Stromal cell of bone marrow (primary cell): ENCODE measurements around the gene EMILIN1.

ENCODE experiments used
- DNase-seq: peaks from one replicate; pipeline ENCODE4 v3.0.0-alpha.2; 2012; ENCODE audit warnings: low read depth

Gene EMILIN1

GRCh38 chr2:27123302-27124150, 45.1 kb downstream of the EMILIN1 start, which contains the start of gene ABHD1:
TSS of gene ABHD1 (plus strand) at chr2:27123815. CDS start at chr2:27123949, 134 bp downstream.
- DNase-seq = no peak

- no peak for DNase-seq
These were observed 46.7 kb downstream of the EMILIN1 start for GRCh38 chr2:27125104-27125503.

GRCh38 chr2:27126252-27126710, 47.9 kb downstream of the EMILIN1 start:
- no peak for DNase-seq

GRCh38 chr2:27127883-27128667, 49.7 kb downstream of the EMILIN1 start:
- no peak for DNase-seq

- DNase-seq = no peak
These were observed 50.5 kb downstream of the EMILIN1 start for GRCh38 chr2:27128668-27129571.

GRCh38 chr2:27130396-27130795, 52.0 kb downstream of the EMILIN1 start:
- DNase-seq = no peak

GRCh38 chr2:27131429-27131828, 53.0 kb downstream of the EMILIN1 start:
- DNase-seq = no peak

GRCh38 chr2:27133195-27133875, 54.9 kb downstream of the EMILIN1 start:
- no peak for DNase-seq

GRCh38 chr2:27133905-27134780, 55.7 kb downstream of the EMILIN1 start, which contains the start of gene PREB:
TSS of gene PREB (minus strand) at chr2:27134636. CDS start at chr2:27134421, 215 bp downstream.
- DNase-seq = peak; percentile 88

GRCh38 chr2:27134781-27135477, 56.5 kb downstream of the EMILIN1 start:
- no peak for DNase-seq

GRCh38 chr2:27135478-27135955, 57.1 kb downstream of the EMILIN1 start:
- no peak for DNase-seq
